GM23338 (cell line): ENCODE data around the gene LMLN. TPM values are rescaled to one million over a fixed set of nuclear protein-coding genes. Genes with fewer than 3 reads are reported as not detected.

Experiments
- ATAC-seq: fragments of 200-7000 bp; cut with Tn5 transposase; 3 replicates; pipeline ENCODE4 v1.9.1; 2020
- DNase-seq: peaks from one replicate; pipeline ENCODE4 v3.0.0-alpha.2; 2015; ENCODE audit warnings: low spot score
- H2AFZ ChIP-seq: fragments of 200-600 bp; sonication (generic); 2 replicates; pipeline ENCODE4 v1.8.0; 2016; ENCODE audit warnings: antibody characterized with exemption, mild to moderate bottlenecking, moderate library complexity
- H3F3A ChIP-seq: fragments of 200-600 bp; sonication (generic); replicated peaks from 2 replicates; pipeline ENCODE4 v1.8.0; 2017; ENCODE audit warnings: antibody characterized with exemption, mixed run types, low read depth
- H3K27ac ChIP-seq: fragments of 200-600 bp; sonication (generic); 2 replicates; pipeline ENCODE4 v1.6.1; 2016; ENCODE audit warnings: low read depth
- H3K27me3 ChIP-seq: fragments of 200-600 bp; sonication (generic); 2 replicates; pipeline ENCODE4 v1.8.0; 2016; ENCODE audit warnings: mild to moderate bottlenecking, mixed run types, moderate library complexity; ENCODE audit not compliant: insufficient read depth
- H3K36me3 ChIP-seq: fragments of 200-600 bp; sonication (generic); 2 replicates; pipeline ENCODE4 v1.8.0; 2016; ENCODE audit warnings: mild to moderate bottlenecking; ENCODE audit not compliant: insufficient read depth
- H3K4me1 ChIP-seq: fragments of 200-600 bp; sonication (generic); 2 replicates; pipeline ENCODE4 v1.8.0; 2016; ENCODE audit warnings: mild to moderate bottlenecking, moderate library complexity; ENCODE audit not compliant: insufficient read depth
- H3K4me2 ChIP-seq: fragments of 200-600 bp; sonication (generic); 2 replicates; pipeline ENCODE4 v1.7.1; 2017; ENCODE audit warnings: mixed run types
- H3K4me3 ChIP-seq: fragments of 200-600 bp; sonication (generic); 2 replicates; pipeline ENCODE4 v1.6.1; 2016; ENCODE audit warnings: mixed run types
- H3K79me2 ChIP-seq: fragments of 200-600 bp; sonication (generic); replicated peaks from 2 replicates; pipeline ENCODE4 v1.8.0; 2017; ENCODE audit warnings: mild to moderate bottlenecking; ENCODE audit not compliant: insufficient read depth
- H3K9me2 ChIP-seq: fragments of 200-600 bp; sonication (generic); 2 replicates; pipeline ENCODE4 v1.8.0; 2017; ENCODE audit not compliant: insufficient read depth
- H4K20me1 ChIP-seq: fragments of 200-600 bp; sonication (generic); replicated peaks from 2 replicates; pipeline ENCODE4 v1.8.0; 2017; ENCODE audit warnings: mild to moderate bottlenecking; ENCODE audit not compliant: insufficient read depth
- H3K27ac Mint-ChIP-seq: 2 replicates; pipeline ENCODE4 v1.8.0; 2020; ENCODE audit warnings: inconsistent platforms, mild to moderate bottlenecking, moderate library complexity, mixed read lengths
- H3K27me3 Mint-ChIP-seq: 3 replicates; pipeline ENCODE4 v1.8.0; 2022; ENCODE audit warnings: low read depth, mild to moderate bottlenecking, moderate library complexity, mixed read lengths, inconsistent platforms; ENCODE audit not compliant: insufficient read depth, poor library complexity
- H3K36me3 Mint-ChIP-seq: 3 replicates; pipeline ENCODE4 v1.8.0; 2021; ENCODE audit warnings: low read depth, mild to moderate bottlenecking, inconsistent platforms, moderate library complexity, mixed read lengths
- H3K4me1 Mint-ChIP-seq: 3 replicates; pipeline ENCODE4 v1.8.0; 2020; ENCODE audit warnings: mild to moderate bottlenecking, inconsistent platforms, mixed read lengths
- H3K4me3 Mint-ChIP-seq: 3 replicates; pipeline ENCODE4 v1.8.0; 2021; ENCODE audit warnings: moderate library complexity, mild to moderate bottlenecking, inconsistent platforms, mixed read lengths
- H3K9me3 Mint-ChIP-seq: 3 replicates; pipeline ENCODE4 v1.8.0; 2020; ENCODE audit warnings: moderate library complexity, mild to moderate bottlenecking, inconsistent platforms, mixed read lengths
- ETS1 ChIP-seq: IDR thresholded peaks from 2 replicates; pipeline ENCODE4 v1.6.1; 2016; ENCODE audit warnings: antibody characterized with exemption
- EZH2phosphoT487 ChIP-seq: fragments of 200-600 bp; sonication (generic); IDR thresholded peaks from one replicate; pipeline ENCODE4 v1.8.1; 2018; ENCODE audit warnings: antibody characterized with exemption; ENCODE audit not compliant: unreplicated experiment
- ZNF114 ChIP-seq: fragments of 250-450 bp; sonication (Bioruptor Pico); IDR thresholded peaks from 2 replicates; pipeline ENCODE4 v1.5.0; 2020; ENCODE audit warnings: mild to moderate bottlenecking, moderate library complexity
- polyA plus RNA-seq: library from polyadenylated mRNA; unstranded; fragments of >200 nt; fragmentation: Nextera tagmentation; extraction: Ambion mirVana; gene quantifications from 2 replicates; pipeline ENCODE4 v1.2.1, GENCODE V29; 2016
- total RNA-seq: library from RNA; depleted of rRNA; stranded (reverse); fragments of >200 nt; shearing (Covaris generic); gene quantifications from 2 replicates; pipeline ENCODE4 v1.2.3, GENCODE V29; 2014
- TF ChIP-seq, protein P1 (sequence below): IDR thresholded peaks from one replicate; pipeline ENCODE4 v1.6.1; 2018; ENCODE audit warnings: antibody characterized with exemption; ENCODE audit not compliant: unreplicated experiment
- TF ChIP-seq, protein P2 (sequence below), 2 experiments: fragments of 200-600 bp in 1 of 2; sonication (generic) in 1 of 2; conservative IDR thresholded peaks; 2 replicates each; pipeline versions ENCODE4 v1.5.1 to v1.6.1; 2016 to 2017; ENCODE audit warnings: antibody characterized with exemption in 2 of 2, low read depth in 2 of 2, mild to moderate bottlenecking in 2 of 2, moderate library complexity in 1 of 2

Gene LMLN
- total and polyA plus RNA-seq, 2 experiments from 2014 or later: 2.3 to 4.3 TPM

DNA sequence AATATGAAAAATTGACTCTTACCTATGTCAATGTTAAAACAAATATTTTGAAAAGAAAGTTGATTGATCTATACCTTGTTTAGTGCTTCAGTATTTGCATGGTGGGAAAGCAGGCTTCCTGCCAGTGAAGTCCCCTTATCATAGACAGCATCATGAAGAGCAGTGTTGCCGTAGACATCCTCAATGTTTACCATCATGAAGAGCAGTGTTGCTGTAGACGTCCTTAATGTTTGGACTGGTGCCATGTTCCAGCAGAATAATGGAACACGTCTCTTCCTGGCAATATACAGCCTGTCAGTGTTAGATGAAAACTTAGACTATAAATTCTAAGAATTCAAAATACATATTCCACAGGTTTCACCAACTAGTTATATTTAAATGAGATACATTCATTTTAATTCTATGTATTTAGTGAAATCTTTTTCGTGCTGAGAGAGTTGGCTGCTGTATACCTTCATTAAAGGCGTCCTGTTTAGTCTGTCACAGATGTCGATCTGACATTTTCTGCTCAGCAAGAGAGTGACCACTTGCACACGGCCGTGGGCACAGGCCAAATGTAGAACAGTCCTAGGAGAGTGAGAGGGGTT lies 116.8 kb downstream of the LMLN start (continued):
- TF ChIP-seq, protein P1, sequence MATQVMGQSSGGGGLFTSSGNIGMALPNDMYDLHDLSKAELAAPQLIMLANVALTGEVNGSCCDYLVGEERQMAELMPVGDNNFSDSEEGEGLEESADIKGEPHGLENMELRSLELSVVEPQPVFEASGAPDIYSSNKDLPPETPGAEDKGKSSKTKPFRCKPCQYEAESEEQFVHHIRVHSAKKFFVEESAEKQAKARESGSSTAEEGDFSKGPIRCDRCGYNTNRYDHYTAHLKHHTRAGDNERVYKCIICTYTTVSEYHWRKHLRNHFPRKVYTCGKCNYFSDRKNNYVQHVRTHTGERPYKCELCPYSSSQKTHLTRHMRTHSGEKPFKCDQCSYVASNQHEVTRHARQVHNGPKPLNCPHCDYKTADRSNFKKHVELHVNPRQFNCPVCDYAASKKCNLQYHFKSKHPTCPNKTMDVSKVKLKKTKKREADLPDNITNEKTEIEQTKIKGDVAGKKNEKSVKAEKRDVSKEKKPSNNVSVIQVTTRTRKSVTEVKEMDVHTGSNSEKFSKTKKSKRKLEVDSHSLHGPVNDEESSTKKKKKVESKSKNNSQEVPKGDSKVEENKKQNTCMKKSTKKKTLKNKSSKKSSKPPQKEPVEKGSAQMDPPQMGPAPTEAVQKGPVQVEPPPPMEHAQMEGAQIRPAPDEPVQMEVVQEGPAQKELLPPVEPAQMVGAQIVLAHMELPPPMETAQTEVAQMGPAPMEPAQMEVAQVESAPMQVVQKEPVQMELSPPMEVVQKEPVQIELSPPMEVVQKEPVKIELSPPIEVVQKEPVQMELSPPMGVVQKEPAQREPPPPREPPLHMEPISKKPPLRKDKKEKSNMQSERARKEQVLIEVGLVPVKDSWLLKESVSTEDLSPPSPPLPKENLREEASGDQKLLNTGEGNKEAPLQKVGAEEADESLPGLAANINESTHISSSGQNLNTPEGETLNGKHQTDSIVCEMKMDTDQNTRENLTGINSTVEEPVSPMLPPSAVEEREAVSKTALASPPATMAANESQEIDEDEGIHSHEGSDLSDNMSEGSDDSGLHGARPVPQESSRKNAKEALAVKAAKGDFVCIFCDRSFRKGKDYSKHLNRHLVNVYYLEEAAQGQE: no peak
- TF ChIP-seq EZH2phosphoT487: no peak
- TF ChIP-seq ETS1: no peak

DNA sequence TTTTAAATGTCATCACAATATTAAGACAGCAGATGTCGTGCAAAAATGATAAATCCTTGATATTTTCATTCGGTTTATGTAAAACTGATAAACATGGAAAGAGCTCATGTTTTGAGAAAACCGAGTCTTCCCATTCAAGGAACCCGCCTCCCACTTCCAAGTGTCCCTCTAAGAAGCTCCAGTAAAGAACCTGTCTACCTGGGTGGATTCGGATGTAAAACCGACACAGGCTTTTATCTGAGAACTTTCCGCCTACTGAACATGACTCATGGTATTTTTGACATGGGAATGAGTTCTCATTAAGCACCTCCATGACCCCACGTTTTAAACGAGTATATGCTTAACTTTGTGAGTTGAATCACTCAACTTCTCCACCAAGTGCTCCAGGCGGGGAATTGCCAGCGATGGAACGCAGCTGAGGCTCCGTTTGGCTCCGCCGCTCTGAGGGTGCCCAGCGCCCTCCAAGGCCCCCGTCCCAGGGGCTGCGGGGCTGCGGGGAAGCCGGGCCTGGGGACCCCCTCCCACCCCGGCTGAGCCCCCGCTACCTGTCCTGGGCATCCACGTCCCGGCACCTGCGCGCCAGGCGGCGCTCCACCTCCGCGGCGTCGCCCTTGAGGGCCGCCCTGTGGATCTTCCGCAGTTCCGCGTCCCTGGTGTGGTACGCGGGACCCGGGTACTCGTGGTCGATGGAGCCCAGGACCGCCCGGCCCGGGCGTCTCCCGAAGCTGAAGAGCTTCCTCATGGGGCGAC lies 119.9 kb downstream of the LMLN start:
- H3K27me3 ChIP-seq: peaks cover 93% of the 10 kb centered on the region
- DNase-seq: peak; percentile 63

More for the DNA sequence above, 119.9 kb downstream of the LMLN start:
- H3K4me2 ChIP-seq: peak overlapping the region; percentile 88
- peak overlapping the region; percentile 69 for H3K4me3 Mint-ChIP-seq
- no peaks in the 10 kb centered on the region for H3K36me3 ChIP-seq
- H4K20me1 ChIP-seq: no peaks in the 10 kb centered on the region; the same call in 1 of the 2 replicates
- peaks cover 6% of the 10 kb centered on the region; the same call in 2 of the 3 replicates for H3K9me3 Mint-ChIP-seq
- no peak overlapping the region for H3K27ac Mint-ChIP-seq
- H3K36me3 Mint-ChIP-seq: no peaks in the 10 kb centered on the region
- peak; percentile 52 for ATAC-seq
- no peak overlapping the region for H3K27ac ChIP-seq
- no peaks in the 10 kb centered on the region for H3F3A ChIP-seq
- H2AFZ ChIP-seq: peak overlapping the region; percentile 91
- no peaks in the 10 kb centered on the region for H3K4me1 ChIP-seq
- no peaks in the 10 kb centered on the region for H3K4me1 Mint-ChIP-seq
- H3K9me2 ChIP-seq: no peaks in the 10 kb centered on the region
- no peaks in the 10 kb centered on the region for H3K79me2 ChIP-seq
- TF ChIP-seq, protein P2, sequence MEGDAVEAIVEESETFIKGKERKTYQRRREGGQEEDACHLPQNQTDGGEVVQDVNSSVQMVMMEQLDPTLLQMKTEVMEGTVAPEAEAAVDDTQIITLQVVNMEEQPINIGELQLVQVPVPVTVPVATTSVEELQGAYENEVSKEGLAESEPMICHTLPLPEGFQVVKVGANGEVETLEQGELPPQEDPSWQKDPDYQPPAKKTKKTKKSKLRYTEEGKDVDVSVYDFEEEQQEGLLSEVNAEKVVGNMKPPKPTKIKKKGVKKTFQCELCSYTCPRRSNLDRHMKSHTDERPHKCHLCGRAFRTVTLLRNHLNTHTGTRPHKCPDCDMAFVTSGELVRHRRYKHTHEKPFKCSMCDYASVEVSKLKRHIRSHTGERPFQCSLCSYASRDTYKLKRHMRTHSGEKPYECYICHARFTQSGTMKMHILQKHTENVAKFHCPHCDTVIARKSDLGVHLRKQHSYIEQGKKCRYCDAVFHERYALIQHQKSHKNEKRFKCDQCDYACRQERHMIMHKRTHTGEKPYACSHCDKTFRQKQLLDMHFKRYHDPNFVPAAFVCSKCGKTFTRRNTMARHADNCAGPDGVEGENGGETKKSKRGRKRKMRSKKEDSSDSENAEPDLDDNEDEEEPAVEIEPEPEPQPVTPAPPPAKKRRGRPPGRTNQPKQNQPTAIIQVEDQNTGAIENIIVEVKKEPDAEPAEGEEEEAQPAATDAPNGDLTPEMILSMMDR (conservative IDR thresholded peaks at IDR 0.05; ENCODE audit: low read depth in 2 of 2): peak in 1 of 2 experiments; percentile 29; a peak in 2 of 4 replicates
- TF ChIP-seq ETS1 (no peak), ZNF114 (CRISPR knock-in tag) (no peak)
- H3K4me3 ChIP-seq: peak overlapping the region; percentile 71
- peaks cover 40% of the 10 kb centered on the region for H3K27me3 Mint-ChIP-seq
